A673 (cell line): ENCODE measurements around the gene RMI2.

Experiments
- CTCF ChIP-seq: fragments of 300-800, 200-600 bp; sonication (generic); conservative IDR thresholded peaks from 2 replicates; pipeline ENCODE4 v1.5.1; 2017; ENCODE audit warnings: low read depth, mild to moderate bottlenecking, antibody characterized with exemption, low read length, moderate library complexity, mixed read lengths
- EZH2 ChIP-seq: fragments of 200-600 bp; sonication (generic); IDR thresholded peaks from 2 replicates; pipeline ENCODE4 v1.6.1; 2017; ENCODE audit warnings: borderline replicate concordance, low read depth, mild to moderate bottlenecking, mixed read lengths, antibody characterized with exemption, low read length; ENCODE audit not compliant: poor library complexity, severe bottlenecking

- TF ChIP-seq CTCF (no peak), EZH2 (no peak)
Observed at GRCh38 chr16:11349599-11350276, 4.5 kb downstream of the RMI2 start.
